ENCODE data around the gene PARD3.

The PARD3 gene

DNA sequence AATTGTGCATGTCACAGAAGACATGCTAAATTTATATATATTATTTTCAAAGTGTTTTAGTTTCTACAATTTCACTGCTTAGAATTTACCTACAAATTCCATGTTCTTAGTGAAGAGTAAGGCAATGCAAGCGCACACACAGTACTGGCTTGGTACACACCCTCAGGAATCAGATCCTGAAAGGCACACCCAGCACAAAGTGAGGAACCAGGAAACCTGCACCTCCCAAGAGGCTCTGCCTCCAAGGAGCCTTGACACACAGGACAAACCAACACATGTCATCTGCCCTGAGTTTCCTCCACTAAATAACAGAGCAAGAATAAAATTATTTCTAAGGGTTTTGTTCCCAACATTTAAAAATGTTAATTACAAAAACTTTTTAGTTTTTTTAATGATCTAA lies 156.2 kb downstream of the PARD3 start:
- DNase-seq, result no peak
- no peaks in the 10 kb centered on the region for H3K4me1 ChIP-seq (ENCODE audit: control insufficient read depth in 1 of 2, insufficient read depth in 2 of 2, low read length in 2 of 2)
- no peaks in the 10 kb centered on the region for H3K9me3 ChIP-seq (ENCODE audit: insufficient read depth, low read depth, low read length)
- no peak overlapping the region for H2AFZ ChIP-seq (ENCODE audit: insufficient read depth, low read length, poor library complexity)
- no peak overlapping the region for H3K4ac ChIP-seq (ENCODE audit: low read depth, low read length)
- no CpG with 5 or more reads among the region's 1 CpG for WGBS (ENCODE audit: extremely low coverage, insufficient coverage, insufficient read length)
- H2BK12ac ChIP-seq (ENCODE audit: low read length), result no peak overlapping the region
- no peak overlapping the region for H3K27ac ChIP-seq (ENCODE audit: low read depth, low read length)
- no peak overlapping the region for H4K8ac ChIP-seq (ENCODE audit: low read depth, low read length)
- no peak overlapping the region for H3K9ac ChIP-seq (ENCODE audit: low read length)
- no peaks in the 10 kb centered on the region for H3K27me3 ChIP-seq (ENCODE audit: insufficient read depth, low read length)
- no peak overlapping the region for H4K12ac ChIP-seq (ENCODE audit: low read depth, low read length)
- no peak overlapping the region for H3K23ac ChIP-seq (ENCODE audit: low read length)
- no peak overlapping the region for H4K91ac ChIP-seq (ENCODE audit: low read depth, low read length)
- H3K36me3 ChIP-seq (ENCODE audit: control insufficient read depth in 1 of 2, insufficient read depth in 2 of 2, low read length in 2 of 2), result no peaks in the 10 kb centered on the region
- H3K4me3 ChIP-seq (ENCODE audit: low read depth, low read length), result no peak overlapping the region
- H3K4me2 ChIP-seq (ENCODE audit: low read length), result no peak overlapping the region
- no peak overlapping the region for H3K18ac ChIP-seq (ENCODE audit: low read length)
- no peaks in the 10 kb centered on the region for H3K79me2 ChIP-seq (ENCODE audit: control insufficient read depth, insufficient read depth, low read length, poor library complexity)
- H2BK5ac ChIP-seq (ENCODE audit: low read depth, low read length, poor library complexity), result no peak overlapping the region
- H2BK120ac ChIP-seq (ENCODE audit: insufficient read depth, low read length, poor library complexity), result no peak overlapping the region
- no peaks in the 10 kb centered on the region for H3K79me1 ChIP-seq (ENCODE audit: low read length)
- H2AK5ac ChIP-seq (ENCODE audit: low read length), result no peak overlapping the region
- H3K14ac ChIP-seq (ENCODE audit: low read length), result no peak overlapping the region

GRCh38 chr10:34656661-34657060 lies 158.4 kb downstream of the PARD3 start:
- H2BK12ac ChIP-seq (ENCODE audit: low read length), result no peak overlapping the region
- DNase-seq, result peak in 1 of 2 donors; percentile 1
- H3K36me3 ChIP-seq (ENCODE audit: control insufficient read depth in 1 of 2, insufficient read depth in 2 of 2, low read length in 2 of 2), result no peaks in the 10 kb centered on the region
- H3K27ac ChIP-seq (ENCODE audit: low read depth, low read length), result no peak overlapping the region
- no peak overlapping the region for H2AK5ac ChIP-seq (ENCODE audit: low read length)
- no peak overlapping the region for H2BK5ac ChIP-seq (ENCODE audit: low read depth, low read length, poor library complexity)
- H4K12ac ChIP-seq (ENCODE audit: low read depth, low read length), result no peak overlapping the region
- H3K4me1 ChIP-seq (ENCODE audit: control insufficient read depth in 1 of 2, insufficient read depth in 2 of 2, low read length in 2 of 2), result peaks cover 6 to 9% of the 10 kb centered on the region in 2 experiments
- H3K79me2 ChIP-seq (ENCODE audit: control insufficient read depth, insufficient read depth, low read length, poor library complexity), result no peaks in the 10 kb centered on the region
- no peak overlapping the region for H4K8ac ChIP-seq (ENCODE audit: low read depth, low read length)
- H3K23ac ChIP-seq (ENCODE audit: low read length), result no peak overlapping the region
- H4K91ac ChIP-seq (ENCODE audit: low read depth, low read length), result no peak overlapping the region
- no peak overlapping the region for H3K4me3 ChIP-seq (ENCODE audit: low read depth, low read length)
- H2BK120ac ChIP-seq (ENCODE audit: insufficient read depth, low read length, poor library complexity), result no peak overlapping the region
- WGBS (ENCODE audit: extremely low coverage, insufficient coverage, insufficient read length), result no CpG with 5 or more reads among the region's 4 CpGs
- no peak overlapping the region for H3K14ac ChIP-seq (ENCODE audit: low read length)
- no peak overlapping the region for H3K4ac ChIP-seq (ENCODE audit: low read depth, low read length)
- no peak overlapping the region for H3K18ac ChIP-seq (ENCODE audit: low read length)
- no peak overlapping the region for H2AFZ ChIP-seq (ENCODE audit: insufficient read depth, low read length, poor library complexity)
- no peak overlapping the region for H3K9ac ChIP-seq (ENCODE audit: low read length)
- no peaks in the 10 kb centered on the region for H3K27me3 ChIP-seq (ENCODE audit: insufficient read depth, low read length)
- H3K4me2 ChIP-seq (ENCODE audit: low read length), result no peak overlapping the region
- H3K79me1 ChIP-seq (ENCODE audit: low read length), result peaks cover 3% of the 10 kb centered on the region
- H3K9me3 ChIP-seq (ENCODE audit: insufficient read depth, low read depth, low read length), result no peaks in the 10 kb centered on the region

- no peak overlapping the region for H3K23ac ChIP-seq (ENCODE audit: low read length)
- H3K14ac ChIP-seq (ENCODE audit: low read length), result no peak overlapping the region
- no peak overlapping the region for H3K18ac ChIP-seq (ENCODE audit: low read length)
- peaks cover 3% of the 10 kb centered on the region for H3K79me1 ChIP-seq (ENCODE audit: low read length)
- no peak overlapping the region for H2BK120ac ChIP-seq (ENCODE audit: insufficient read depth, low read length, poor library complexity)
- no peaks in the 10 kb centered on the region for H3K27me3 ChIP-seq (ENCODE audit: insufficient read depth, low read length)
- no peak overlapping the region for H3K4ac ChIP-seq (ENCODE audit: low read depth, low read length)
- no peaks in the 10 kb centered on the region for H3K79me2 ChIP-seq (ENCODE audit: control insufficient read depth, insufficient read depth, low read length, poor library complexity)
- no peak overlapping the region for H3K4me2 ChIP-seq (ENCODE audit: low read length)
- H3K36me3 ChIP-seq (ENCODE audit: control insufficient read depth in 1 of 2, insufficient read depth in 2 of 2, low read length in 2 of 2), result no peaks in the 10 kb centered on the region
- H3K4me1 ChIP-seq (ENCODE audit: control insufficient read depth in 1 of 2, insufficient read depth in 2 of 2, low read length in 2 of 2), result peaks cover 6 to 13% of the 10 kb centered on the region in 2 experiments
- no peak overlapping the region for H4K8ac ChIP-seq (ENCODE audit: low read depth, low read length)
- H4K91ac ChIP-seq (ENCODE audit: low read depth, low read length), result no peak overlapping the region
- H2AFZ ChIP-seq (ENCODE audit: insufficient read depth, low read length, poor library complexity), result no peak overlapping the region
- H2BK5ac ChIP-seq (ENCODE audit: low read depth, low read length, poor library complexity), result no peak overlapping the region
- H3K9ac ChIP-seq (ENCODE audit: low read length), result no peak overlapping the region
- no peak overlapping the region for H2BK12ac ChIP-seq (ENCODE audit: low read length)
- no peak overlapping the region for H2AK5ac ChIP-seq (ENCODE audit: low read length)
- no peaks in the 10 kb centered on the region for H3K9me3 ChIP-seq (ENCODE audit: insufficient read depth, low read depth, low read length)
- no peak overlapping the region for H3K27ac ChIP-seq (ENCODE audit: low read depth, low read length)
- DNase-seq, result peak; percentile 68 to 91
- no CpG with 5 or more reads among the region's 6 CpGs for WGBS (ENCODE audit: extremely low coverage, insufficient coverage, insufficient read length)
- no peak overlapping the region for H4K12ac ChIP-seq (ENCODE audit: low read depth, low read length)
- H3K4me3 ChIP-seq (ENCODE audit: low read depth, low read length), result no peak overlapping the region
Observed at GRCh38 chr10:34655286-34656170, 159.6 kb downstream of the PARD3 start.

DNA sequence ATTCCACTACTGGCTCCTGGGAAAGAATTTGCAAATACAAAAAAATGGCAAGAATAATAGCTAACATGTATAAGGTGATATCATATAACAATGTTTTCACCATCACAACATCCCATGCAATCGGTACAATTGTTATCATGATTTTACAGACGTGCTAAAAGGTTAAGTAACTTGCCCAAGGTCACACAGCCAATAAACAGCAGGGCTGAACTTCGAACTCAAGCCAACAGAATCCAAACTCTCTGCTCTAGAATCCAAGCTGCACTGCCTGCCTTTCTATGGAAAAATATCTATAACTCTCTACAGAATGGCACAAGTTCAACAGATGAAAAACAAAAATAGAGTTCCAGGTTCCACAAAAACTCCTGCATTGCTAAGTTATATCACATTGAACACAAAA lies 160.9 kb downstream of the PARD3 start:
- Histone ChIP-seq H4K91ac (ENCODE audit: low read depth, low read length) (no peak overlapping the region), H3K27ac (ENCODE audit: low read depth, low read length) (no peak overlapping the region), H3K4me1 (ENCODE audit: control insufficient read depth in 1 of 2, insufficient read depth in 2 of 2, low read length in 2 of 2) (peaks cover 6 to 16% of the 10 kb centered on the region in 2 experiments), H3K9ac (ENCODE audit: low read length) (no peak overlapping the region), H2BK120ac (ENCODE audit: insufficient read depth, low read length, poor library complexity) (no peak overlapping the region), H3K9me3 (ENCODE audit: insufficient read depth, low read depth, low read length) (no peaks in the 10 kb centered on the region), H3K14ac (ENCODE audit: low read length) (no peak overlapping the region), H3K79me1 (ENCODE audit: low read length) (peaks cover 3% of the 10 kb centered on the region), H2BK5ac (ENCODE audit: low read depth, low read length, poor library complexity) (no peak overlapping the region), H2AK5ac (ENCODE audit: low read length) (no peak overlapping the region), H3K4ac (ENCODE audit: low read depth, low read length) (no peak overlapping the region), H3K79me2 (ENCODE audit: control insufficient read depth, insufficient read depth, low read length, poor library complexity) (no peaks in the 10 kb centered on the region), H3K4me2 (ENCODE audit: low read length) (no peak overlapping the region), H2AFZ (ENCODE audit: insufficient read depth, low read length, poor library complexity) (no peak overlapping the region), H3K18ac (ENCODE audit: low read length) (no peak overlapping the region), H3K23ac (ENCODE audit: low read length) (no peak overlapping the region), H2BK12ac (ENCODE audit: low read length) (no peak overlapping the region), H3K27me3 (ENCODE audit: insufficient read depth, low read length) (no peaks in the 10 kb centered on the region), H4K8ac (ENCODE audit: low read depth, low read length) (no peak overlapping the region), H3K4me3 (ENCODE audit: low read depth, low read length) (no peak overlapping the region), H4K12ac (ENCODE audit: low read depth, low read length) (no peak overlapping the region), H3K36me3 (ENCODE audit: control insufficient read depth in 1 of 2, insufficient read depth in 2 of 2, low read length in 2 of 2) (no peaks in the 10 kb centered on the region)
- no peak for DNase-seq
- WGBS (ENCODE audit: extremely low coverage, insufficient coverage, insufficient read length), result no CpG with 5 or more reads among the region's 3 CpGs

All from trophoblast cell (in vitro differentiated cells and primary cell).